Activated B cell treated with CpG ODN at 0.5 μM for 24 hours (primary cell): ENCODE data around the gene NEMP2. TPM values are rescaled to one million over a fixed set of nuclear protein-coding genes. Genes with fewer than 3 reads are reported as not detected.
"Not testable (repeated sequence)": the region's sequence is repeated elsewhere in the genome, so short reads cannot be mapped to it uniquely, and the experiment has no call there.

Experiments
- ATAC-seq: fragments of 200-7000 bp; cut with Tn5 transposase; one replicate; pipeline ENCODE4 v1.10.0; 2021; ENCODE audit warnings: low read depth, mild to moderate bottlenecking, moderate library complexity
- CTCF ChIA-PET: fragments of 350-600 bp; sonication (Branson Sonifier 250); formaldehyde crosslinking; loops from one replicate; lab custom pipeline; 2021; ENCODE audit warnings: antibody characterized with exemption; lab: Charles Lee
- POLR2A ChIA-PET: fragments of 350-600 bp; sonication (Branson Sonifier 250); formaldehyde crosslinking; loops from one replicate; lab custom pipeline; 2021; ENCODE audit warnings: antibody characterized with exemption; lab: Charles Lee
- DNase-seq: peaks from one replicate; pipeline ENCODE4 v3.0.0; 2022
- H3K27ac Mint-ChIP-seq: one replicate; pipeline ENCODE4 v1.8.0; 2020; ENCODE audit warnings: mixed read lengths
- H3K27me3 Mint-ChIP-seq: one replicate; pipeline ENCODE4 v1.8.0; 2021; ENCODE audit warnings: mixed read lengths
- H3K36me3 Mint-ChIP-seq: one replicate; pipeline ENCODE4 v1.8.0; 2021; ENCODE audit warnings: low read depth, mixed read lengths
- H3K4me1 Mint-ChIP-seq: one replicate; pipeline ENCODE4 v1.8.0; 2021; ENCODE audit warnings: mixed read lengths
- H3K4me3 Mint-ChIP-seq: one replicate; pipeline ENCODE4 v1.8.0; 2020; ENCODE audit warnings: mild to moderate bottlenecking, mixed read lengths
- H3K9me3 Mint-ChIP-seq: one replicate; pipeline ENCODE4 v1.8.0; 2020; ENCODE audit warnings: mixed read lengths
- intact Hi-C: fragments of 100-400 bp; cut with micrococcal nuclease; formaldehyde crosslinking; loops from one replicate; pipeline ENCODE4 v1.15.1; 2024
- total RNA-seq: library from RNA; stranded (reverse); gene quantifications from 2 replicates; pipeline ENCODE4 v1.2.3, GENCODE V29; 2022
- TF ChIP-seq, protein P1 (sequence below): fragments of 200-600 bp; IDR thresholded peaks from one replicate; pipeline ENCODE4 v1.8.0; 2022; ENCODE audit warnings: antibody characterized with exemption, mild to moderate bottlenecking

The NEMP2 gene
- total RNA-seq, 1 donor from 2014 or later, result 14.2 TPM

DNA sequence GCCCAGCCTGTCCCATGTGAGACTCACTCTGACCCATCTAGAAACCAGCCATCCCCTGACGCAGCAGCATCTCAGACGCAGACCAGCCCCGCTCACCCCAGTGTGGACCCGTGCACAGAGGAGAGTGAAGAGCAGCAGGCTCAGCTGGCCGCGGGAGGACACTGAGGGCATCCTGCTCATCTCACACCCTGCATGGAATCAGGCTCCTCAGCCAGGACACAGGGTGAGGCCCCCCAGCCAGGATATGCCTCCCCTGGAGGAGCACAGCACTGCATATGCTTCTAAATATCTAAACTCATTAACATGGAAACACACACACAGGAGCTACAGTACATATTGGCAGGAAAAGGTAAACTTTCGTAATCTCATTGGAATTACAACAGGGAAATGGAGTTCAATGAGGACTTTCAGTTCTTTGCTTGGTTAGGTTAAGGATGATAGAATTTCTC lies 34.4 kb downstream of the NEMP2 start:
- no peaks in the 10 kb centered on the region for H3K27me3 Mint-ChIP-seq
- no peak for ATAC-seq
- TF ChIP-seq, protein P1, sequence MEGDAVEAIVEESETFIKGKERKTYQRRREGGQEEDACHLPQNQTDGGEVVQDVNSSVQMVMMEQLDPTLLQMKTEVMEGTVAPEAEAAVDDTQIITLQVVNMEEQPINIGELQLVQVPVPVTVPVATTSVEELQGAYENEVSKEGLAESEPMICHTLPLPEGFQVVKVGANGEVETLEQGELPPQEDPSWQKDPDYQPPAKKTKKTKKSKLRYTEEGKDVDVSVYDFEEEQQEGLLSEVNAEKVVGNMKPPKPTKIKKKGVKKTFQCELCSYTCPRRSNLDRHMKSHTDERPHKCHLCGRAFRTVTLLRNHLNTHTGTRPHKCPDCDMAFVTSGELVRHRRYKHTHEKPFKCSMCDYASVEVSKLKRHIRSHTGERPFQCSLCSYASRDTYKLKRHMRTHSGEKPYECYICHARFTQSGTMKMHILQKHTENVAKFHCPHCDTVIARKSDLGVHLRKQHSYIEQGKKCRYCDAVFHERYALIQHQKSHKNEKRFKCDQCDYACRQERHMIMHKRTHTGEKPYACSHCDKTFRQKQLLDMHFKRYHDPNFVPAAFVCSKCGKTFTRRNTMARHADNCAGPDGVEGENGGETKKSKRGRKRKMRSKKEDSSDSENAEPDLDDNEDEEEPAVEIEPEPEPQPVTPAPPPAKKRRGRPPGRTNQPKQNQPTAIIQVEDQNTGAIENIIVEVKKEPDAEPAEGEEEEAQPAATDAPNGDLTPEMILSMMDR, result no peak
- no peak overlapping the region for H3K4me3 Mint-ChIP-seq
- peaks cover 63% of the 10 kb centered on the region for H3K36me3 Mint-ChIP-seq
- POLR2A ChIA-PET, result interaction anchor here (0.8 kb wide), 1 partner anchor 463 kb away, joined by 3 read pairs; no protein-coding TSS in a partner anchor
- intact Hi-C loops, result no loop called here
- no peaks in the 10 kb centered on the region for H3K9me3 Mint-ChIP-seq
- DNase-seq, result no peak
- H3K27ac Mint-ChIP-seq, result no peak overlapping the region
- CTCF ChIA-PET, result no interaction called here
- no peaks in the 10 kb centered on the region for H3K4me1 Mint-ChIP-seq

DNA sequence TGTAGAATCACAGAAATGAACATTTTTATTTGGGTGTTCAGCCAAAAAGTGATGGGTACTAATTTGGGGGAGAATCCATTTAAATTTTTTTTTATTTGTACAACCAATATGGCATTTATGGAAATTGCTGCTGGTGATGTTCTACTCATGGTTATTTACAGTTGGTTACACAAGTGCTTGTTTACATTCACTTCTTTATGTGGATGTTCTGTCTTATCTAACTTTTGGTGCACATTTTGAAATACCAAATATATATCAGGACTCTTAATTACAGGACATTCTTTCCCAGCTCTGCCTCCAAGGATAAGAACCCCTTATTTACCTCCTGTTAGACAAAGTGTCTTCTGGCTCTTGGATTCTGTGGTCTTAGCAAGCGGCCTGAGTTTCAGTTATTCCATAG lies 35.2 kb downstream of the NEMP2 start:
- DNase-seq (no peak), ATAC-seq (no peak)
- no peaks in the 10 kb centered on the region for H3K9me3 Mint-ChIP-seq
- H3K27ac Mint-ChIP-seq, result no peak overlapping the region
- TF ChIP-seq, protein P1, result no peak
- peaks cover 65% of the 10 kb centered on the region for H3K36me3 Mint-ChIP-seq
- H3K4me1 Mint-ChIP-seq, result no peaks in the 10 kb centered on the region
- POLR2A ChIA-PET, result no interaction called here
- CTCF ChIA-PET, result no interaction called here
- H3K4me3 Mint-ChIP-seq, result no peak overlapping the region
- H3K27me3 Mint-ChIP-seq, result no peaks in the 10 kb centered on the region
- intact Hi-C loops, result no loop called here

DNA sequence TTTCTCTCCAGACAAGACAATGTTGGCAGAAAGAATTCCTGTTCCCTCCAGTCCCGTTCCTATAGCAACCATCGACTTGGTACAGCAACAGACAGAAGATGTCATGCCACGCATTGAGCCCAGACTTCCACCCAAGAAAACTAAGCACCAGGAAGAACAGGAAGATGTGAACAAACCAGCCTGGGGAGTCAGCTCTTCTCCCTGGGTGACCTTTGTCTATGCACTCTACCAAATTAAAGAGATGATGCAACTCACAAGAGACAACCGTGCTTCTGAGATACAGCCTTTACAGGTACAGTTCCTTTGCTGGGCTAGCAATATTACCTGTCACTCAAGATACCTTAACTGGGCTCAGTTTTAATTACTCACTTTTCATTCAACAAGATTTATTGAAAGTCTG lies 37.1 kb downstream of the NEMP2 start:
- H3K4me3 Mint-ChIP-seq, result no peak overlapping the region
- no peaks in the 10 kb centered on the region for H3K9me3 Mint-ChIP-seq
- no peak overlapping the region for H3K27ac Mint-ChIP-seq
- peaks cover 3% of the 10 kb centered on the region for H3K4me1 Mint-ChIP-seq
- ChIA-PET POLR2A (no interaction called here), CTCF (no interaction called here)
- peaks cover 64% of the 10 kb centered on the region for H3K36me3 Mint-ChIP-seq
- DNase-seq, result no peak
- H3K27me3 Mint-ChIP-seq, result no peaks in the 10 kb centered on the region
- intact Hi-C loops, result no loop called here
- TF ChIP-seq, protein P1, result no peak
- no peak for ATAC-seq

DNA sequence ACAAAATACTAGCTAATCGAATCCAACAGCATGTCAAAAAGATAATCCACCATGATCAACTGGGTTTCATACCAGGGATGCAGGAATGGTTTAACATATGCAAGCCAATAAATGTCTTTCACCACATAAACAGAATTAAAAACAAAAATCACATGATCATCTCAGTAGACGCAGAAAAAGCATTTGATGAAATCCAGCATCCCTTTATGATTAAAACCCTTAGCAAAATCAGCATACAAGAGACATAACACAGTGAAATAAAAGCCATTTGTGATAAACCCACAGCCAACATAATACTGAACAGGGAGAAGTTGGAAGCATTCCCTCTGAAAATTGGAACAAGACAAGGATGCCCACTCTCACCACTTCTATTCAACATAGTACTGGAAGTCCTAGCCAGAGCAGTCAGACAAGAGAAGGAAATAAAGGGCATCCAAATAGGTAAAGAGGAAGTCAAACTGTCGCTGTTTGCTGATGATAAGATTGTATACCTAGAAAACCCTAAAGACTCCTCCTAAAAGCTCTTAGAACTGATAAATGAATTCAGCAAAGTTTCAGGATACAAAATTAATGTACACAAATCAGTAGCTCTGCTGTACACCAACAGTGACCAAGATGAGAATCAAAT lies 39.8 kb downstream of the NEMP2 start:
- POLR2A ChIA-PET, result interaction anchor here (0.5 kb wide), 1 partner anchor 350 kb away, joined by 4 read pairs; no protein-coding TSS in a partner anchor
- H3K27me3 Mint-ChIP-seq, DNase-seq, H3K4me3 Mint-ChIP-seq, H3K9me3 Mint-ChIP-seq, ATAC-seq, CTCF ChIA-PET, H3K4me1 Mint-ChIP-seq, intact Hi-C loops: not testable (repeated sequence)
- H3K27ac Mint-ChIP-seq, result peak overlapping the region; percentile 41
- peaks cover 71% of the 10 kb centered on the region for H3K36me3 Mint-ChIP-seq

DNA sequence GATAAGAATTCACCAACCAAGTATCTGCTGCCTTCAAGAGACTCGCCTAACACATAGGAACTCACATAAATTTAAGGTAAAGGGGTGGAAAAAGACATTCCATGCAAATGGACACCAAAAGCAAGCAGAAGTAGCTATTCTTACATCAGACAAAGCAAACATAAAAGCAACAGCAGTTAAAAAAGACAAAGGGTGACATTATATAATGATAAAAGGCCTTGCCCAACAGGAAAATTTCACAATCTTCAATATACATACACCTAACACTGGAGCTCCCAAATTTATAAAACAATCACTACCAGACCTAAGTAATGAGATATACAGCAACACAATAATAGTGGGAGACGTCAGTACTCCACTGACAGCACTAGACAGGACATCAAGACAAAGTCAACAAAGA lies 41.4 kb downstream of the NEMP2 start:
- no peak for ATAC-seq
- Mint-ChIP-seq H3K27me3 (no peaks in the 10 kb centered on the region), H3K4me1 (peaks cover 3% of the 10 kb centered on the region), H3K27ac (no peak overlapping the region), H3K4me3 (no peak overlapping the region), H3K36me3 (peaks cover 74% of the 10 kb centered on the region), H3K9me3 (peaks cover 6% of the 10 kb centered on the region)
- TF ChIP-seq, protein P1, result no peak
- DNase-seq, result no peak
- POLR2A ChIA-PET, result no interaction called here
- intact Hi-C loops, result no loop called here
- CTCF ChIA-PET, result no interaction called here
